Thymus (tissue), 11 donors: ENCODE data around the gene GPC6. TPM values are rescaled to one million over a fixed set of nuclear protein-coding genes. Genes with fewer than 3 reads are reported as not detected.

Experiments
- DNase-seq, 9 donors: peaks; one replicate each; pipeline ENCODE4 v3.0.0-alpha.2; 2013; ENCODE audit warnings: low spot score in 9 of 9, low read depth in 6 of 9, missing footprints in 1 of 9
- H3K27ac ChIP-seq, 2 donors: one replicate each; pipeline ENCODE4 v1.5.1; 2013; ENCODE audit warnings: control low read depth in 1 of 2, low read depth in 1 of 2, low read length in 1 of 2, mild to moderate bottlenecking in 1 of 2, moderate library complexity in 1 of 2
- H3K27me3 ChIP-seq, 2 donors: one replicate each; pipeline ENCODE4 v1.5.1; 2013; ENCODE audit warnings: low read length in 1 of 2; ENCODE audit not compliant: control insufficient read depth in 2 of 2, insufficient read depth in 1 of 2
- H3K36me3 ChIP-seq, 2 donors: one replicate each; pipeline ENCODE4 v1.5.1; 2013; ENCODE audit warnings: low read length in 1 of 2, mild to moderate bottlenecking in 1 of 2, moderate library complexity in 1 of 2; ENCODE audit not compliant: control insufficient read depth in 2 of 2, insufficient read depth in 2 of 2
- H3K4me1 ChIP-seq, 2 donors: one replicate each; pipeline ENCODE4 v1.5.1; 2013; ENCODE audit warnings: low read length in 2 of 2; ENCODE audit not compliant: control insufficient read depth in 2 of 2, insufficient read depth in 2 of 2
- H3K4me3 ChIP-seq, 2 donors: one replicate each; pipeline ENCODE4 v1.5.1; 2013; ENCODE audit warnings: low read length in 2 of 2, control low read depth in 1 of 2, mild to moderate bottlenecking in 1 of 2
- H3K9me3 ChIP-seq, 2 donors: one replicate each; pipeline ENCODE4 v1.5.1; 2013; ENCODE audit warnings: low read length in 1 of 2, mild to moderate bottlenecking in 1 of 2; ENCODE audit not compliant: control insufficient read depth in 2 of 2, insufficient read depth in 1 of 2
- WGBS: extraction: QIAGEN DNeasy Blood & Tissue Kit; methylation state at CpG from one replicate; pipeline ENCODE4 v1.1.7; 2013; 5-methylcytosine and 5-hydroxymethylcytosine counted together
- polyA plus RNA-seq: library from polyadenylated mRNA; stranded (reverse); fragments of 200-250 nt; gene quantifications from one replicate; pipeline ENCODE4 v1.2.3, GENCODE V29; 2013
- total RNA-seq: library from RNA; stranded (reverse); fragments of 120-200 nt; gene quantifications from one replicate; pipeline ENCODE4 v1.2.4, GENCODE V29; 2013
- donor health status: healthy.

GPC6 gene
- total and polyA plus RNA-seq, 2 donors: 1.1 to 6.9 TPM

DNA sequence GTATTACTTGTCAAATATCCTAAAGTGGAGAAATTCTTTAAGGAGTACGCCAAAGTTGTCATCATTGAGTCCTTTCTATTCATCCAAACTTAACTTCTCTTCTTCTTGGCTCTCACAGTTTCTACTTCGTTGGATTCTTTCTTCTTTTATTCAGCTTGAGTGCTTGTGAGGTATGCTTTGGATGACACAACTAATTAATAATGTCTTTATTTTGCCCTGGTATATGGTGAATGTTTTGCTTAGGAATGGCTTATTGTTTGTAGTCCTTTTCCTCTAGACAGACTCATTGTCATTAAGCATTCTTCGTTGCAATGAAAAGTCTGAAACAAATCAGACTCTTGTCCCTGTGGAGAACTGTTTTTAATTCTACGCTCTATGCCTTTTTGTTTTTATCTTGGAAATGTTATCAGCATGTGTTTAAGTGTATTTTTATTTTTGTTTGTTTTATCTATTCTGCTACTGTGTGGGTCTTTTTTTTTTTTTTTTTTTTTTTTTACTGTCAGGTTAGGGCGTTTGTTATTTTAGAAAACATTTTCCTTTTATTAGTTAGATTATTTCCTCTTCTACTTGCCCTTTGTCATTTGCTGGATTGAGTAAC, 471.5 kb downstream of the GPC6 start:
- 93% methylated on average over 5 of the region's 5 CpGs for WGBS
- DNase-seq: no peak

GRCh38 chr13:93700115-93700514, 473.5 kb downstream of the GPC6 start:
- H3K27me3 ChIP-seq: no peaks in the 10 kb centered on the region
- no peaks in the 10 kb centered on the region for H3K9me3 ChIP-seq
- H3K27ac ChIP-seq: no peak overlapping the region
- no peak overlapping the region for H3K4me3 ChIP-seq
- no peak for DNase-seq
- 94% methylated on average over 1 of the region's 1 CpG for WGBS
- H3K4me1 ChIP-seq: no peaks in the 10 kb centered on the region
- H3K36me3 ChIP-seq: no peaks in the 10 kb centered on the region

More for the DNA sequence above, 471.5 kb downstream of the GPC6 start:
- Histone ChIP-seq H3K9me3 (no peaks in the 10 kb centered on the region), H3K4me1 (no peaks in the 10 kb centered on the region), H3K27ac (no peak overlapping the region), H3K36me3 (no peaks in the 10 kb centered on the region), H3K4me3 (no peak overlapping the region), H3K27me3 (no peaks in the 10 kb centered on the region)

DNA sequence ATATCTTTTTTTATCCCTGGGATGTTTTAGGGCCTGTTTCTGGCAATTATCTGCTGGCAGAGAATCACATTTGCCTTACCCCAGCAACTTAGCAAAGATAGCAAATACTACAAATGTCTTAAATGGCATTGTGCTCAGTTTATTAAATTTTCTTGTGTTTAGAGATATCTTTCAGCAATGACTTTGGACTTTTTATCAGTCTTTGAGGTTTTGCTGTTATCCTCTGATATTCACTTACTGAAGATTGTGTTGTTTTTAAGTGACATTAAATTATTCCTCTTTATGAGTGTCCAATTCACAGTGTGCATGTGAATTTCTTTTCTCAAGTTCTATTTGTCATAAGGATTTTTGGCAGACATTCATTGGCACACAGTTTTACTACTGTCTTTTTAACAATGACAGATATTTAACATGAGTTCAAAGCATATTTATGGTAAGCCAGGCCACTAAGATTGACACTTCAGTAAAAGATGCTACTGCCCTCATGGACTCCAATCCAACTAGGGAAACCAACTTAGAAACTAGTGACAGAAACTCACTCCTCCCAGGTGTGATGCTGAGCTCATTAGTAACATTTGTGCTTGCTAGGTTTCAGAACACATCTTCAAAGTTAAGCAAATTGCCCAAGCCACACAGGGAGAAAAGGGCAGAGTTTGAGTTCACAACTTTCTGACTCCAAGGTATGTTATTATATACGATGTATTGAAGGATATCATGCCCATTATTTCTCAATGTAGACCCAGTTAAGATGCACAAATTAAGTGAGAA, 481.9 kb downstream of the GPC6 start:
- no peak for DNase-seq
- no peaks in the 10 kb centered on the region for H3K4me1 ChIP-seq
- H3K36me3 ChIP-seq: no peaks in the 10 kb centered on the region
- no peaks in the 10 kb centered on the region for H3K9me3 ChIP-seq
- no peaks in the 10 kb centered on the region for H3K27me3 ChIP-seq
- 97% methylated on average over 1 of the region's 1 CpG for WGBS
- H3K27ac ChIP-seq: no peak overlapping the region
- no peak overlapping the region for H3K4me3 ChIP-seq

DNA sequence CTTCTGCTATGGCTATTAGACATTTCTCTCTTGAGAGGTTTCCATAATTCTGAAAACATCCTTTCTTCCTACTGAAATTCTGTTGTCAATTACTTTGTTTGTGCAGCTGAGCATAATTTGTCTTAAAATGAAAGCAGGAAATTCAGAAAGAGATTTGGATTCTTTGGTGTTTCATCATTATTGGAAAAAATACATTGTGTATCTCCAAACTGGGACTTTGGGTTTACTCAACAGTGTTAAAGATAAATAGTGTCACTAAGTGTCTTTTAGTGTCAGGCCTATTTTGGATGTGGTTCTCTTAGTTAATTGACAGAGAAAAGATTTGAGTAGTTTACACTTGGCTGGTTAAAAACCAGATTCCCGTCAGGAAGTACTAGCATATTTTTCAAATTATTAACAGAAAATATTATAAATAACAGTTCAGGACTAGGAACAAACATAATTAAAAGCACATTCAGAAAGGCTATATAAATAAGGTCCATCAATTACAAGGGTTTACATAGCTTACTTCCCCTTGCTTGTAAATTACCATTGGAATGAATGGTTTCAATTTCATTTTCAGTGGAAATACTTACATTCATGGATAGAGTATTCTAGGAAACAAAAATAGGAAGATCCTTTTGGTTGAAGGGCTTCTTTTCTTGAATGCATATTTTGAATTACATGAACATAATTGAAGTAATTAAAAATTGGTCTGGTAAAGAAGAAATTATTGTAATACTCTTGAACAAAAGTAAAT, 483.1 kb downstream of the GPC6 start:
- WGBS: 0% methylated on average over 1 of the region's 1 CpG

GRCh38 chr13:93714171-93714570, 487.6 kb downstream of the GPC6 start:
- Histone ChIP-seq H3K4me3 (no peak overlapping the region), H3K36me3 (no peaks in the 10 kb centered on the region), H3K4me1 (no peaks in the 10 kb centered on the region), H3K9me3 (no peaks in the 10 kb centered on the region), H3K27ac (no peak overlapping the region), H3K27me3 (no peaks in the 10 kb centered on the region)
- DNase-seq: no peak

More for the DNA sequence above, 483.1 kb downstream of the GPC6 start:
- Histone ChIP-seq H3K9me3 (no peaks in the 10 kb centered on the region), H3K27me3 (no peaks in the 10 kb centered on the region), H3K36me3 (no peaks in the 10 kb centered on the region), H3K4me3 (no peak overlapping the region), H3K27ac (no peak overlapping the region), H3K4me1 (no peaks in the 10 kb centered on the region)
- no peak for DNase-seq

- Histone ChIP-seq H3K4me1 (no peaks in the 10 kb centered on the region), H3K27ac (no peak overlapping the region), H3K27me3 (no peaks in the 10 kb centered on the region), H3K36me3 (no peaks in the 10 kb centered on the region), H3K9me3 (no peaks in the 10 kb centered on the region), H3K4me3 (no peak overlapping the region)
- no peak for DNase-seq
- 94% methylated on average over 4 of the region's 4 CpGs for WGBS
These were observed 489.3 kb downstream of the GPC6 start for GRCh38 chr13:93715866-93716265.

- no peak for DNase-seq
- H3K9me3 ChIP-seq: no peaks in the 10 kb centered on the region
- no peaks in the 10 kb centered on the region for H3K36me3 ChIP-seq
- no peak overlapping the region for H3K27ac ChIP-seq
- no peaks in the 10 kb centered on the region for H3K4me1 ChIP-seq
- no peaks in the 10 kb centered on the region for H3K27me3 ChIP-seq
- no peak overlapping the region for H3K4me3 ChIP-seq
These were observed 490.0 kb downstream of the GPC6 start for GRCh38 chr13:93716623-93717022.

- 47% methylated on average over 3 of the region's 3 CpGs for WGBS
- DNase-seq: no peak
- H3K27ac ChIP-seq: no peak overlapping the region
- no peaks in the 10 kb centered on the region for H3K27me3 ChIP-seq
- H3K4me3 ChIP-seq: no peak overlapping the region
- no peaks in the 10 kb centered on the region for H3K4me1 ChIP-seq
- no peaks in the 10 kb centered on the region for H3K36me3 ChIP-seq
- H3K9me3 ChIP-seq: no peaks in the 10 kb centered on the region
These were observed 494.9 kb downstream of the GPC6 start for GRCh38 chr13:93721483-93721882.

- H3K27ac ChIP-seq: no peak overlapping the region
- no peaks in the 10 kb centered on the region for H3K4me1 ChIP-seq
- no peaks in the 10 kb centered on the region for H3K36me3 ChIP-seq
- H3K9me3 ChIP-seq: no peaks in the 10 kb centered on the region
- H3K4me3 ChIP-seq: no peak overlapping the region
- WGBS: 81% methylated on average over 3 of the region's 3 CpGs
- no peak for DNase-seq
- H3K27me3 ChIP-seq: no peaks in the 10 kb centered on the region
These were observed 496.7 kb downstream of the GPC6 start for GRCh38 chr13:93723316-93723715.
